ENCODE data around the gene CLECL1.
A peak's percentile ranks its signal among the peaks of the same experiment; 100 is the strongest.
"Not testable (repeated sequence)": the region's sequence is repeated elsewhere in the genome, so short reads cannot be mapped to it uniquely, and the experiment has no call there.

The CLECL1 gene

GRCh38 chr12:9692909-9693308 is 40.0 kb downstream of the CLECL1 start:
- DNase-seq: no peak

GRCh38 chr12:9687228-9687627 is 45.7 kb downstream of the CLECL1 start:
- no peak for DNase-seq

GRCh38 chr12:9685915-9686314 is 47.0 kb downstream of the CLECL1 start:
- no peak for DNase-seq

DNA sequence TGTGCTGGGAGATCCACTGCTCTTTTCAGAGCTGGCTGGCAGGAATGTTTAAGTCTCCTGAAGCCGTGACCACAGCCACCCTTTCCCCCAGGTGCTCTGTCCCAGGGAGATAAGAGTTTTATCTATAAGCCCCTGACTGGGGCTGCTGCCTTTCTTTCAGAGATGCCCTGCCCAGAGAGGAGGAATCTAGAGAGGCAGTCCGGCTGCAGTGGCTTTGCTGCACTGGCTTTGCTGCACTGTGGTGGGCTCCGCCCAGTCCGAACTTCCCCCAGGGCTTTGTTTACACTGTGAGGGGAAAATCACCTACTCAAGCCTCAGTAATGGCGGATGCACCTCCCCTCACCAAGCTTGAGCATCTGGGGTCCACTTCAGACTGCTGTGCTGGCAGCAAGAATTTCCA is 47.5 kb downstream of the CLECL1 start:
- not testable (repeated sequence) for DNase-seq

DNA sequence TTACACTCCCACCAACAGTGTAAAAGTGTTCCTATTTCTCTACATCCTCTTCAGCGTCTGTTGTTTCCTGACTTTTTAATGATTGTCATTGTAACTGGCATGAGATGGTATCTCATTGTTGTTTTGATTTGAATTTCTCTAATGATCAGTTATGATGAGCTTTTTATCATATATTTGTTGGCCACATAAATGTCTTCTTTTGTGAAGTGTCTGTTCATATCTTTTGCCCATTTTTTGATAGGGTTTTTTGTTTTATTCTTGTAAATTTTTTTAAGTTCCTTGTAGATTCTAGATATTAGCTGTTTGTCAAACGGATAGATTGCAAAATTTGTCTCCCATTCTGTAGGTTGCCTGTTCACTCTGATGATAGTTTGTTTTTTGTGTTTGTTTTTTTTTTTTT is 49.9 kb downstream of the CLECL1 start:
- DNase-seq: not testable (repeated sequence)

GRCh38 chr12:9682508-9682907 is 50.4 kb downstream of the CLECL1 start:
- not testable (repeated sequence) for DNase-seq

DNA sequence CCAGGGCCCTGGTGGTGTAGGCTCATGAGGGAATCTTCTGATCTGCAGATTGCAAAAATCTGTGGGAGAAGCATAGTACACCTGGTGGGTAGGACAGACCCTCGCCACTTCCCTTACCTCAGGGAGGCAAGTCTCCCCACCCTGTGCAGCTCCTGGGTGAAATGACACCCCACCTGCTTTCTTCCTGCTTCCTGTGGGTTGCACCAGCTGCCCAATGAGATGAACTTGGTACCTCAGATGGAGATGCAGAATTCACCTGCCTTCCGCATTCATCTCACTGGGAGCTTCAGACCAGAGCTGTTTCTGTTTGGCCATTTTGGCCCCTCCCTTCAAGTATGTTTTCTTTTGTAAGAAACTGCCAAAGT is 58.7 kb downstream of the CLECL1 start:
- DNase-seq: peak; percentile 47

- DNase-seq: peak; percentile 83
Observed at GRCh38 chr12:9673404-9674225, 59.3 kb downstream of the CLECL1 start.
